A549 (cell line): ENCODE results near the gene SLC26A6. TPM values are rescaled to one million over a fixed set of nuclear protein-coding genes. Genes with fewer than 3 reads are reported as not detected.
A peak's percentile ranks its signal among the peaks of the same experiment; 100 is the strongest.

Experiments used
- ATAC-seq, 2 experiments: fragments of 200-7000 bp in 1 of 2; fragments of >200 bp in 1 of 2; cut with Nextera tagmentation in 1 of 2; cut with Tn5 transposase in 1 of 2; 3 replicates each; pipeline versions ENCODE4 v1.8.0 to v1.9.1; 2018 to 2020; ENCODE audit warnings: mild to moderate bottlenecking in 1 of 2, moderate library complexity in 1 of 2
- CTCF ChIA-PET: fragments of 300-600 bp; sonication (Branson Sonifier 250); formaldehyde crosslinking; extraction: SDS; loops from one replicate; lab custom pipeline; 2021; ENCODE audit warnings: antibody characterized with exemption, inconsistent platforms; lab: Yijun Ruan, JAX
- POLR2A ChIA-PET: fragments of 350-600 bp; formaldehyde crosslinking; extraction: SDS; loops from one replicate; lab custom pipeline; 2021; ENCODE audit warnings: antibody characterized with exemption, inconsistent platforms; lab: Yijun Ruan, JAX
- DNase-seq, 2 experiments: peaks; one replicate each; pipeline versions ENCODE4 v3.0.0 to v3.0.0-alpha.2; 2011 to 2016; ENCODE audit warnings: low read depth in 1 of 2, low spot score in 1 of 2
- FAIRE-seq: peaks from 2 replicates; lab custom pipeline; 2011; peaks lifted over from hg19 to GRCh38; lab: Jason Lieb, UNC
- H3K27ac ChIP-seq, 2 experiments: fragments of >200 bp; sonication (Bioruptor Twin); formaldehyde crosslinking; 3 replicates each; pipeline ENCODE4 v1.5.1; 2016 to 2017
- H3K4me1 ChIP-seq: fragments of >200 bp; sonication (Bioruptor Twin); formaldehyde crosslinking; 3 replicates; pipeline ENCODE4 v1.6.1; 2016
- H3K4me2 ChIP-seq: fragments of >200 bp; sonication (Bioruptor Twin); formaldehyde crosslinking; 3 replicates; pipeline ENCODE4 v1.6.1; 2016
- H3K4me3 ChIP-seq: fragments of >200 bp; sonication (Bioruptor Twin); formaldehyde crosslinking; 3 replicates; pipeline ENCODE4 v1.5.1; 2016
- H3K9me3 ChIP-seq: fragments of >200 bp; sonication (Bioruptor Twin); formaldehyde crosslinking; 3 replicates; pipeline ENCODE4 v1.6.1; 2016
- CHD2 ChIP-seq: fragments of 150-350 bp; IDR thresholded peaks from 2 replicates; pipeline ENCODE4 v1.6.1; 2014; ENCODE audit warnings: low read length; ENCODE audit not compliant: partially characterized antibody
- CHD4 ChIP-seq: fragments of 200-600 bp; sonication (generic); IDR thresholded peaks from 2 replicates; pipeline ENCODE4 v1.6.1; 2016; ENCODE audit warnings: antibody characterized with exemption, mild to moderate bottlenecking, borderline replicate concordance
- FOSB ChIP-seq: fragments of 250-450 bp; sonication (Bioruptor Pico); IDR thresholded peaks from 2 replicates; pipeline ENCODE4 v1.5.0; 2020; ENCODE audit warnings: mild to moderate bottlenecking, moderate library complexity
- HOXB13 ChIP-seq: fragments of 250-450 bp; sonication (Bioruptor Pico); IDR thresholded peaks from 2 replicates; pipeline ENCODE4 v1.5.0; 2020; ENCODE audit warnings: low read depth, mild to moderate bottlenecking, moderate library complexity
- MAFK ChIP-seq: fragments of 450-650 bp; IDR thresholded peaks from 2 replicates; pipeline ENCODE4 v1.6.1; 2014; ENCODE audit not compliant: partially characterized antibody
- MAZ ChIP-seq: fragments of 150-350 bp; IDR thresholded peaks from 2 replicates; pipeline ENCODE4 v1.6.1; 2014; ENCODE audit warnings: antibody characterized with exemption, low read depth, low read length, borderline replicate concordance
- NPAS2 ChIP-seq: fragments of 250-450 bp; sonication (Bioruptor Pico); IDR thresholded peaks from 2 replicates; pipeline ENCODE4 v1.8.0; 2022; ENCODE audit warnings: mild to moderate bottlenecking, moderate library complexity, borderline replicate concordance
- PHF8 ChIP-seq: fragments of 200-600 bp; sonication (generic); IDR thresholded peaks from 2 replicates; pipeline ENCODE4 v1.6.1; 2016; ENCODE audit warnings: low read depth, mild to moderate bottlenecking, antibody characterized with exemption, moderate library complexity, borderline replicate concordance
- POLR2AphosphoS2 ChIP-seq: conservative IDR thresholded peaks from 2 replicates; pipeline ENCODE4 v1.6.1; 2012; ENCODE audit warnings: low read length, improper control_type of control experiment, inconsistent platforms
- RARB ChIP-seq: fragments of 250-450 bp; sonication (Bioruptor Pico); IDR thresholded peaks from 2 replicates; pipeline ENCODE4 v1.8.0; 2021; ENCODE audit warnings: mild to moderate bottlenecking, moderate library complexity
- RCOR1 ChIP-seq: fragments of 150-350 bp; IDR thresholded peaks from 2 replicates; pipeline ENCODE4 v1.6.1; 2014; ENCODE audit warnings: antibody characterized with exemption, low read length, low read depth
- SMC3 ChIP-seq: fragments of >200 bp; sonication (Bioruptor Twin); formaldehyde crosslinking; IDR thresholded peaks from 3 replicates; pipeline ENCODE4 v1.6.1; 2018; ENCODE audit warnings: inconsistent platforms
- TP53 ChIP-seq: fragments of 250-450 bp; sonication (Bioruptor Pico); IDR thresholded peaks from 2 replicates; pipeline ENCODE4 v1.5.0; 2021; ENCODE audit warnings: mild to moderate bottlenecking, moderate library complexity
- WGBS: methylation state at CpG from one replicate; pipeline ENCODE4 v1.1.6; 2017; ENCODE audit errors: missing lambda C conversion rate; 5-methylcytosine and 5-hydroxymethylcytosine counted together
- polyA plus RNA-seq, 4 experiments: library from polyadenylated mRNA; depleted of rRNA in 3 of 4; stranded (reverse); fragments of >200 nt; fragmentation: RNase III in 1 of 4; extraction: RNeasy Plus Mini Kit Qiagen cat#74134 plus additional on column Dnase treatment in 1 of 4; gene quantifications; 2 replicates in 3 of 4; 3 replicates in 1 of 4; pipeline ENCODE4 v1.2.3, GENCODE V29; 2011 to 2017
- TF ChIP-seq, protein P1 (sequence below): IDR thresholded peaks from 2 replicates; pipeline ENCODE4 v1.6.1; 2012
- TF ChIP-seq, protein P2 (sequence below): fragments of >200 bp; sonication (Bioruptor Twin); formaldehyde crosslinking; IDR thresholded peaks from 3 replicates; pipeline ENCODE4 v1.5.1; 2016
- TF ChIP-seq, protein P3 (sequence below): fragments of >200 bp; sonication (Bioruptor Twin); formaldehyde crosslinking; IDR thresholded peaks from 3 replicates; pipeline ENCODE4 v1.6.1; 2016
- TF ChIP-seq, protein P4 (sequence below): fragments of 200-600 bp; sonication (generic); IDR thresholded peaks from 2 replicates; pipeline ENCODE4 v1.6.1; 2016; ENCODE audit warnings: antibody characterized with exemption, mild to moderate bottlenecking, moderate library complexity
- TF ChIP-seq, protein P5 (sequence below): fragments of 150-350 bp; IDR thresholded peaks from 2 replicates; pipeline ENCODE4 v1.6.1; 2014; ENCODE audit warnings: low read depth, mild to moderate bottlenecking, low read length
- TF ChIP-seq, protein P6 (sequence below): fragments of 250-450 bp; sonication (Bioruptor Pico); IDR thresholded peaks from 2 replicates; pipeline ENCODE4 v1.5.0; 2020; ENCODE audit warnings: low read depth, mild to moderate bottlenecking, moderate library complexity
- TF ChIP-seq, protein P7 (sequence below): fragments of 250-450 bp; sonication (Bioruptor Pico); IDR thresholded peaks from 2 replicates; pipeline ENCODE4 v1.5.0; 2021; ENCODE audit warnings: mild to moderate bottlenecking, moderate library complexity, borderline replicate concordance

SLC26A6 gene
- polyA plus RNA-seq, 2 of the 4 experiments (the other 2 are of a cell fraction), result 12.5 to 25.5 TPM

DNA sequence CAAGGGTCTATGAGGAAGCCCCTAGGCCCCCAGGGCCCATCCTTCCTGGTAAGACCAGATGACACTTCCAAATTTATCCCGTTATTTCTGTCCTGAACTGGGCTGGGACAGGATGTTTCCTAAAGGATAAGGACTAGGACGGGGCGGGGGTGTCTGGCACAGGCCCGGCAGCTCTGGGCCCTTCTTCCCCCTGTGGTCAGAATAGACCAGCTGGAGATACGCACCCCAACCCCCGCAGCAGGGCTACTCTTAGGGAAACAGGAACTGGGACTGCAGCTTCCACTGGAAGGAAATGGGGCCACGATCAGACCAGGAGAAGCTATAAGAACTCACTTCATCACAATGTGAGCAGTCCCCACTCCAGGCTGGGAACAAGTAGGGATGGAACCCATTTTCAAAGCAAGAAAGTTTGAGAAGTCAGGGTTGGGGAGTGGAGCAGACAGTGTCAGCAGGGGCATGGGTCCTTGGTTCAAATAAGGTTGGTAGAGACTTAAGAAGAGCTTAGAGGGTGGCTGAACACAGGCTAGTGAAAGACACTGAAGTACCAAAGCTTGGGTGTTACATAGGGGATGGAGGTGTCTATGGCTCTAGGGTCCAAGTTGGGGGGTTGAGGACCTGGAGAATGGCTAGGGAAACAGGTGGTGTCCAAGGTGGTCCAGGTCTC lies 49.4 kb upstream of the SLC26A6 start:
- no peak for FAIRE-seq
- Histone ChIP-seq H3K9me3 (no peaks in the 10 kb centered on the region), H3K4me3 (peak overlapping the region; percentile 52), H3K4me2 (peak overlapping the region; percentile 90), H3K4me1 (peaks cover 30% of the 10 kb centered on the region), H3K27ac (peak overlapping the region; percentile 84 to 94; a peak in 5 of 6 replicates)
- ChIA-PET CTCF (interaction anchor here (0.6 to 2.3 kb wide), 8 partner anchors 11 to 337 kb away, joined by 3 to 13 read pairs (median 4); partner anchors contain the start of gene SLC26A6), POLR2A (no interaction called here)
- no peak for DNase-seq
- TF ChIP-seq, protein P1, sequence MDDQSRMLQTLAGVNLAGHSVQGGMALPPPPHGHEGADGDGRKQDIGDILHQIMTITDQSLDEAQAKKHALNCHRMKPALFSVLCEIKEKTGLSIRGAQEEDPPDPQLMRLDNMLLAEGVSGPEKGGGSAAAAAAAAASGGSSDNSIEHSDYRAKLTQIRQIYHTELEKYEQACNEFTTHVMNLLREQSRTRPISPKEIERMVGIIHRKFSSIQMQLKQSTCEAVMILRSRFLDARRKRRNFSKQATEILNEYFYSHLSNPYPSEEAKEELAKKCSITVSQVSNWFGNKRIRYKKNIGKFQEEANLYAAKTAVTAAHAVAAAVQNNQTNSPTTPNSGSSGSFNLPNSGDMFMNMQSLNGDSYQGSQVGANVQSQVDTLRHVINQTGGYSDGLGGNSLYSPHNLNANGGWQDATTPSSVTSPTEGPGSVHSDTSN, result no peak
- no peak for TF ChIP-seq MAZ
- no peak for TF ChIP-seq CHD2
- no peak for TF ChIP-seq NPAS2 (CRISPR knock-in tag)
- no peak for TF ChIP-seq MAFK
- no peak for TF ChIP-seq CHD4
- TF ChIP-seq, protein P2, sequence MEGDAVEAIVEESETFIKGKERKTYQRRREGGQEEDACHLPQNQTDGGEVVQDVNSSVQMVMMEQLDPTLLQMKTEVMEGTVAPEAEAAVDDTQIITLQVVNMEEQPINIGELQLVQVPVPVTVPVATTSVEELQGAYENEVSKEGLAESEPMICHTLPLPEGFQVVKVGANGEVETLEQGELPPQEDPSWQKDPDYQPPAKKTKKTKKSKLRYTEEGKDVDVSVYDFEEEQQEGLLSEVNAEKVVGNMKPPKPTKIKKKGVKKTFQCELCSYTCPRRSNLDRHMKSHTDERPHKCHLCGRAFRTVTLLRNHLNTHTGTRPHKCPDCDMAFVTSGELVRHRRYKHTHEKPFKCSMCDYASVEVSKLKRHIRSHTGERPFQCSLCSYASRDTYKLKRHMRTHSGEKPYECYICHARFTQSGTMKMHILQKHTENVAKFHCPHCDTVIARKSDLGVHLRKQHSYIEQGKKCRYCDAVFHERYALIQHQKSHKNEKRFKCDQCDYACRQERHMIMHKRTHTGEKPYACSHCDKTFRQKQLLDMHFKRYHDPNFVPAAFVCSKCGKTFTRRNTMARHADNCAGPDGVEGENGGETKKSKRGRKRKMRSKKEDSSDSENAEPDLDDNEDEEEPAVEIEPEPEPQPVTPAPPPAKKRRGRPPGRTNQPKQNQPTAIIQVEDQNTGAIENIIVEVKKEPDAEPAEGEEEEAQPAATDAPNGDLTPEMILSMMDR, result no peak
- TF ChIP-seq SMC3, result no peak
- TF ChIP-seq, protein P3, sequence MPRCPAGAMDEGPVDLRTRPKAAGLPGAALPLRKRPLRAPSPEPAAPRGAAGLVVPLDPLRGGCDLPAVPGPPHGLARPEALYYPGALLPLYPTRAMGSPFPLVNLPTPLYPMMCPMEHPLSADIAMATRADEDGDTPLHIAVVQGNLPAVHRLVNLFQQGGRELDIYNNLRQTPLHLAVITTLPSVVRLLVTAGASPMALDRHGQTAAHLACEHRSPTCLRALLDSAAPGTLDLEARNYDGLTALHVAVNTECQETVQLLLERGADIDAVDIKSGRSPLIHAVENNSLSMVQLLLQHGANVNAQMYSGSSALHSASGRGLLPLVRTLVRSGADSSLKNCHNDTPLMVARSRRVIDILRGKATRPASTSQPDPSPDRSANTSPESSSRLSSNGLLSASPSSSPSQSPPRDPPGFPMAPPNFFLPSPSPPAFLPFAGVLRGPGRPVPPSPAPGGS, result no peak
- no peak for TF ChIP-seq RCOR1
- TF ChIP-seq PHF8, result no peak
- TF ChIP-seq, protein P4, sequence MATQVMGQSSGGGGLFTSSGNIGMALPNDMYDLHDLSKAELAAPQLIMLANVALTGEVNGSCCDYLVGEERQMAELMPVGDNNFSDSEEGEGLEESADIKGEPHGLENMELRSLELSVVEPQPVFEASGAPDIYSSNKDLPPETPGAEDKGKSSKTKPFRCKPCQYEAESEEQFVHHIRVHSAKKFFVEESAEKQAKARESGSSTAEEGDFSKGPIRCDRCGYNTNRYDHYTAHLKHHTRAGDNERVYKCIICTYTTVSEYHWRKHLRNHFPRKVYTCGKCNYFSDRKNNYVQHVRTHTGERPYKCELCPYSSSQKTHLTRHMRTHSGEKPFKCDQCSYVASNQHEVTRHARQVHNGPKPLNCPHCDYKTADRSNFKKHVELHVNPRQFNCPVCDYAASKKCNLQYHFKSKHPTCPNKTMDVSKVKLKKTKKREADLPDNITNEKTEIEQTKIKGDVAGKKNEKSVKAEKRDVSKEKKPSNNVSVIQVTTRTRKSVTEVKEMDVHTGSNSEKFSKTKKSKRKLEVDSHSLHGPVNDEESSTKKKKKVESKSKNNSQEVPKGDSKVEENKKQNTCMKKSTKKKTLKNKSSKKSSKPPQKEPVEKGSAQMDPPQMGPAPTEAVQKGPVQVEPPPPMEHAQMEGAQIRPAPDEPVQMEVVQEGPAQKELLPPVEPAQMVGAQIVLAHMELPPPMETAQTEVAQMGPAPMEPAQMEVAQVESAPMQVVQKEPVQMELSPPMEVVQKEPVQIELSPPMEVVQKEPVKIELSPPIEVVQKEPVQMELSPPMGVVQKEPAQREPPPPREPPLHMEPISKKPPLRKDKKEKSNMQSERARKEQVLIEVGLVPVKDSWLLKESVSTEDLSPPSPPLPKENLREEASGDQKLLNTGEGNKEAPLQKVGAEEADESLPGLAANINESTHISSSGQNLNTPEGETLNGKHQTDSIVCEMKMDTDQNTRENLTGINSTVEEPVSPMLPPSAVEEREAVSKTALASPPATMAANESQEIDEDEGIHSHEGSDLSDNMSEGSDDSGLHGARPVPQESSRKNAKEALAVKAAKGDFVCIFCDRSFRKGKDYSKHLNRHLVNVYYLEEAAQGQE, result no peak
- TF ChIP-seq RARB (CRISPR knock-in tag), result no peak
- TF ChIP-seq POLR2AphosphoS2, result no peak
- TF ChIP-seq TP53 (CRISPR knock-in tag), result no peak
- TF ChIP-seq FOSB, result no peak
- no peak for TF ChIP-seq HOXB13 (CRISPR knock-in tag)
- 80% methylated on average over 3 of the region's 7 CpGs for WGBS
- ATAC-seq, result no peak

DNA sequence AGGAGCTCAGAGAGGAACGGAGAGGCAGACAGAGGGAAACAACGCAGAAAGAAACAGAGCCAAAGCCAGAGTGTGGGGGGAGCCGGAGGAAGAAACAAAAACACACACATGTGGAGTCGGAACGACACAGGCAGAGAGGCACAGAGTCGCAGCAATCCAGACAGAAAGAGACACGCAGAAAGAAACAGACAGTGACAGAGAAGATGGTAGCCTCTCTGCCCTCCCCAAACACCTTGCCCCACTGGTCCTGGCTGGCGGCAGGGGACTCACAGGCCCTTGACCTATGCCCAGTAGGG lies 48.7 kb upstream of the SLC26A6 start:
- Histone ChIP-seq H3K27ac (peak overlapping the region in 1 of 2 experiments; percentile 94; a peak in 1 of 6 replicates), H3K4me2 (peak overlapping the region; percentile 90), H3K9me3 (no peaks in the 10 kb centered on the region), H3K4me3 (no peak overlapping the region), H3K4me1 (peaks cover 30% of the 10 kb centered on the region)
- ChIA-PET POLR2A (no interaction called here), CTCF (interaction anchor here (1.0 to 2.3 kb wide), 5 partner anchors 13 to 56 kb away, joined by 4 to 13 read pairs (median 5); partner anchors contain the start of gene SLC26A6)
- DNase-seq (no peak), FAIRE-seq (no peak), ATAC-seq (no peak)
- WGBS, result 97% methylated on average over 8 of the region's 8 CpGs
- TF ChIP-seq, protein P2, result no peak
- TF ChIP-seq, protein P5, sequence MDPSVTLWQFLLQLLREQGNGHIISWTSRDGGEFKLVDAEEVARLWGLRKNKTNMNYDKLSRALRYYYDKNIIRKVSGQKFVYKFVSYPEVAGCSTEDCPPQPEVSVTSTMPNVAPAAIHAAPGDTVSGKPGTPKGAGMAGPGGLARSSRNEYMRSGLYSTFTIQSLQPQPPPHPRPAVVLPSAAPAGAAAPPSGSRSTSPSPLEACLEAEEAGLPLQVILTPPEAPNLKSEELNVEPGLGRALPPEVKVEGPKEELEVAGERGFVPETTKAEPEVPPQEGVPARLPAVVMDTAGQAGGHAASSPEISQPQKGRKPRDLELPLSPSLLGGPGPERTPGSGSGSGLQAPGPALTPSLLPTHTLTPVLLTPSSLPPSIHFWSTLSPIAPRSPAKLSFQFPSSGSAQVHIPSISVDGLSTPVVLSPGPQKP, result no peak
- TF ChIP-seq SMC3 (no peak), MAFK (no peak)
- TF ChIP-seq, protein P6, sequence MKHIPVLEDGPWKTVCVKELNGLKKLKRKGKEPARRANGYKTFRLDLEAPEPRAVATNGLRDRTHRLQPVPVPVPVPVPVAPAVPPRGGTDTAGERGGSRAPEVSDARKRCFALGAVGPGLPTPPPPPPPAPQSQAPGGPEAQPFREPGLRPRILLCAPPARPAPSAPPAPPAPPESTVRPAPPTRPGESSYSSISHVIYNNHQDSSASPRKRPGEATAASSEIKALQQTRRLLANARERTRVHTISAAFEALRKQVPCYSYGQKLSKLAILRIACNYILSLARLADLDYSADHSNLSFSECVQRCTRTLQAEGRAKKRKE (CRISPR knock-in tag), result no peak
- TF ChIP-seq, protein P7, sequence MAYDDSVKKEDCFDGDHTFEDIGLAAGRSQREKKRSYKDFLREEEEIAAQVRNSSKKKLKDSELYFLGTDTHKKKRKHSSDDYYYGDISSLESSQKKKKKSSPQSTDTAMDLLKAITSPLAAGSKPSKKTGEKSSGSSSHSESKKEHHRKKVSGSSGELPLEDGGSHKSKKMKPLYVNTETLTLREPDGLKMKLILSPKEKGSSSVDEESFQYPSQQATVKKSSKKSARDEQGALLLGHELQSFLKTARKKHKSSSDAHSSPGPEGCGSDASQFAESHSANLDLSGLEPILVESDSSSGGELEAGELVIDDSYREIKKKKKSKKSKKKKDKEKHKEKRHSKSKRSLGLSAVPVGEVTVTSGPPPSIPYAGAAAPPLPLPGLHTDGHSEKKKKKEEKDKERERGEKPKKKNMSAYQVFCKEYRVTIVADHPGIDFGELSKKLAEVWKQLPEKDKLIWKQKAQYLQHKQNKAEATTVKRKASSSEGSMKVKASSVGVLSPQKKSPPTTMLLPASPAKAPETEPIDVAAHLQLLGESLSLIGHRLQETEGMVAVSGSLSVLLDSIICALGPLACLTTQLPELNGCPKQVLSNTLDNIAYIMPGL (CRISPR knock-in tag), result no peak
